GM12878 (cell line): Measurements from ENCODE around the gene TTI1. TPM values are rescaled to one million over a fixed set of nuclear protein-coding genes. Genes with fewer than 3 reads are reported as not detected.

Experiments used
- ATAC-seq: fragments of 200-7000 bp; cut with Tn5 transposase; 3 replicates; pipeline ENCODE4 v1.9.1; 2020; ENCODE audit warnings: mild to moderate bottlenecking, moderate library complexity
- BruUV-seq: library from RNA; stranded (reverse); fragments of 400-500 nt; replicated peaks from 2 replicates; lab custom pipeline; 2021; lab: Mats Ljungman, UMichigan
- CTCF ChIA-PET: fragments of 300-600 bp; sonication (Branson Sonifier 250); formaldehyde crosslinking; extraction: SDS; loops from one replicate; lab custom pipeline; 2021; ENCODE audit warnings: inconsistent platforms; lab: Yijun Ruan, JAX
- POLR2A ChIA-PET: fragments of 350-600 bp; formaldehyde crosslinking; extraction: SDS; loops from one replicate; lab custom pipeline; 2021; ENCODE audit warnings: inconsistent platforms; lab: Charles Lee
- RAD21 ChIA-PET: fragments of 300-600 bp; sonication (Branson Sonifier 250); formaldehyde crosslinking; loops from one replicate; lab custom pipeline; 2023; ENCODE audit warnings: antibody characterized with exemption; ENCODE audit not compliant: unreplicated experiment; lab: Charles Lee
- SMC1A ChIA-PET: fragments of 300-600 bp; sonication (Branson Sonifier 250); formaldehyde crosslinking; loops from one replicate; lab custom pipeline; 2023; ENCODE audit not compliant: unreplicated experiment, uncharacterized antibody; lab: Charles Lee
- DNase-seq: peaks from one replicate; pipeline ENCODE4 v3.0.0-alpha.2; 2011; ENCODE audit warnings: low read depth, low spot score
- FAIRE-seq: peaks from 3 replicates; lab custom pipeline; 2011; peaks lifted over from hg19 to GRCh38; lab: Jason Lieb, UNC
- H2AFZ ChIP-seq: 2 replicates; pipeline ENCODE4 v1.6.0; 2011; ENCODE audit warnings: low read depth, low read length, control low read depth; ENCODE audit not compliant: control insufficient read depth
- H3K27ac ChIP-seq: 2 replicates; pipeline ENCODE4 v1.5.1; 2011; ENCODE audit warnings: control low read depth; ENCODE audit not compliant: control insufficient read depth, insufficient read depth
- H3K27me3 ChIP-seq, 2 experiments: replicated peaks in 1 of 2; 2 replicates each; pipeline versions ENCODE4 v1.6.0 to v1.6.1; 2011; ENCODE audit warnings: low read length in 1 of 2; ENCODE audit not compliant: control insufficient read depth in 2 of 2, insufficient read depth in 2 of 2
- H3K36me3 ChIP-seq, 2 experiments: 2 replicates each; pipeline ENCODE4 v1.5.1; 2011; ENCODE audit warnings: low read length in 1 of 2; ENCODE audit not compliant: control insufficient read depth in 2 of 2, insufficient read depth in 2 of 2
- H3K4me1 ChIP-seq: 2 replicates; pipeline ENCODE4 v1.6.1; 2011; ENCODE audit warnings: mild to moderate bottlenecking, low read length, moderate library complexity, mixed read lengths; ENCODE audit not compliant: control insufficient read depth, insufficient read depth
- H3K4me2 ChIP-seq: 2 replicates; pipeline ENCODE4 v1.6.0; 2011; ENCODE audit warnings: control low read depth; ENCODE audit not compliant: control insufficient read depth, insufficient read depth
- H3K4me3 ChIP-seq: fragments of 200-600 bp; sonication (generic); 2 replicates; pipeline ENCODE4 v1.5.1; 2016
- H3K79me2 ChIP-seq: 2 replicates; pipeline ENCODE4 v1.6.0; 2011; ENCODE audit warnings: low read length; ENCODE audit not compliant: control insufficient read depth, insufficient read depth
- H3K9ac ChIP-seq: 2 replicates; pipeline ENCODE4 v1.8.0; 2011; ENCODE audit warnings: low read length, control low read depth, mixed read lengths; ENCODE audit not compliant: control insufficient read depth, insufficient read depth
- H3K9me3 ChIP-seq: replicated peaks from 3 replicates; pipeline ENCODE4 v1.5.1; 2011; ENCODE audit warnings: mild to moderate bottlenecking, low read length; ENCODE audit not compliant: control insufficient read depth, insufficient read depth
- H4K20me1 ChIP-seq: 2 replicates; pipeline ENCODE4 v1.6.0; 2011; ENCODE audit not compliant: control insufficient read depth, insufficient read depth
- CBX5 ChIP-seq: sonication (generic); IDR thresholded peaks from 2 replicates; pipeline ENCODE4 v1.6.1; 2016; ENCODE audit warnings: low read depth, moderate library complexity, mild to moderate bottlenecking, inconsistent platforms
- CHD1 ChIP-seq: IDR thresholded peaks from 2 replicates; pipeline ENCODE4 v1.6.1; 2012; ENCODE audit warnings: low read depth, low read length, improper control_type of control experiment
- EZH2 ChIP-seq: IDR thresholded peaks from 2 replicates; pipeline ENCODE4 v1.6.1; 2012; ENCODE audit warnings: low read depth, mild to moderate bottlenecking, control low read depth, inconsistent platforms, low read length, borderline replicate concordance; ENCODE audit not compliant: control insufficient read depth
- KAT2A ChIP-seq: conservative IDR thresholded peaks from 2 replicates; pipeline ENCODE4 v1.6.1; 2011; ENCODE audit warnings: low read depth, low read length; ENCODE audit not compliant: control insufficient read depth
- KLF5 ChIP-seq: fragments of 450-650 bp; IDR thresholded peaks from 2 replicates; pipeline ENCODE4 v1.6.1; 2014; ENCODE audit warnings: mild to moderate bottlenecking; ENCODE audit not compliant: partially characterized antibody
- PML ChIP-seq: IDR thresholded peaks from 2 replicates; pipeline ENCODE4 v1.6.1; 2012; ENCODE audit warnings: low read length, inconsistent platforms
- POU2F2 ChIP-seq: IDR thresholded peaks from 3 replicates; pipeline ENCODE4 v1.6.1; 2011; ENCODE audit warnings: low read depth, mild to moderate bottlenecking, low read length, borderline replicate concordance
- RAD51 ChIP-seq: fragments of 450-650 bp; IDR thresholded peaks from 2 replicates; pipeline ENCODE4 v1.6.1; 2016; ENCODE audit warnings: moderate library complexity, mild to moderate bottlenecking, inconsistent platforms
- RBBP5 ChIP-seq: fragments of 200-600 bp; sonication (generic); conservative IDR thresholded peaks from 2 replicates; pipeline ENCODE4 v1.6.1; 2016
- RCOR1 ChIP-seq: conservative IDR thresholded peaks from 2 replicates; pipeline ENCODE4 v1.6.1; 2012; ENCODE audit warnings: low read depth, low read length, improper control_type of control experiment
- TCF3 ChIP-seq: IDR thresholded peaks from 2 replicates; pipeline ENCODE4 v1.6.1; 2012; ENCODE audit warnings: low read depth, mild to moderate bottlenecking, low read length, borderline replicate concordance; ENCODE audit not compliant: insufficient read depth
- ZBED1 ChIP-seq: IDR thresholded peaks from 2 replicates; pipeline ENCODE4 v1.6.1; 2016; ENCODE audit warnings: borderline replicate concordance
- WGBS: methylation state at CpG from one replicate; pipeline ENCODE4 v1.1.6; 2016; ENCODE audit warnings: low lambda C conversion rate; ENCODE audit not compliant: insufficient replicate concordance, insufficient coverage; ENCODE audit errors: missing lambda C conversion rate; 5-methylcytosine and 5-hydroxymethylcytosine counted together
- in situ Hi-C: fragments of 300-500 bp; cut with MboI; formaldehyde crosslinking; loops from 9 replicates; pipeline ENCODE4 v1.14.3; 2018; ENCODE audit warnings: mixed read lengths
- intact Hi-C: fragments of 100-400 bp; cut with micrococcal nuclease; formaldehyde crosslinking; loops from one replicate; pipeline ENCODE4 v1.14.2; 2022; ENCODE audit not compliant: unreplicated experiment
- polyA plus RNA-seq, 11 experiments: library from polyadenylated mRNA; depleted of rRNA in 4 of 11; unstranded in 6 of 11; stranded (reverse) in 5 of 11; fragments of >200 nt; fragmentation: Nextera tagmentation in 4 of 11; fragmentation: Illumina TruSeq in 1 of 11; extraction: Ambion mirVana in 4 of 11; extraction: Trizol in 1 of 11; gene quantifications; 1 replicate in 1 of 11; 2 replicates in 10 of 11; pipeline versions ENCODE4 v1.2.1 to v1.2.3, GENCODE V29; 2011 to 2016; ENCODE audit warnings: inconsistent platforms in 2 of 11, missing spikeins in 2 of 11, low read depth in 1 of 11
- total RNA-seq, 4 experiments: library from RNA; depleted of rRNA in 3 of 4; stranded (reverse); fragments of >200 nt in 3 of 4; fragmentation: Illumina TruSeq in 1 of 4; extraction: Trizol in 1 of 4; gene quantifications; 2 replicates each; pipeline versions ENCODE4 v1.2.1 to v1.2.3, GENCODE V29; 2013 to 2021
- TF ChIP-seq, protein P1 (sequence below): IDR thresholded peaks from 2 replicates; pipeline ENCODE4 v1.6.1; 2012; ENCODE audit warnings: improper control_type of control experiment, low read depth, low read length; ENCODE audit not compliant: insufficient replicate concordance

The TTI1 gene
- total and polyA plus RNA-seq, 10 of the 15 experiments (the other 5 are each of a cell fraction or from before 2014, with no cell fraction given), result 5.3 to 44.6 (median 24.9) TPM

DNA sequence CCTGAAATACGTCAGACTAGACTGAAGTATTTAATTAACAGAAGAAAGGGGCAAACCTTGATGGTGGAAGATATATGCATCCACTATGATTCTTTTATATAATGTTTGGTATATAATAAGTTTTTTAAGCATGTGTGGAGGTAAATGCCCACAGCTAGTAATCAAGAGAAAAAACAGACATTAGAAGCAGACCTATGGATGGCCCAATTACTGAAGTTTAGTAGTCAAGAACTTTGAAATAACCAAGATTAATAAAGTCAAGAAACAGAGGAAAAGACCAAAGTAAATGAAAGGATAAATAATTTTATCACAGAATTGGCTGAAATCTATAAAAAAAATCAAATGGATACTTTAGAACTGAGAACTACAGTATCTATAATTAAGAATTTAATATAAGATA, 15.3 kb downstream of the TTI1 start:
- Histone ChIP-seq H4K20me1 (no peaks in the 10 kb centered on the region), H3K36me3 (peaks cover 6 to 7% of the 10 kb centered on the region in 2 experiments), H3K79me2 (peaks cover 7% of the 10 kb centered on the region)
- BruUV-seq, result no TSS peak
- in situ Hi-C loops, result no loop called here
- intact Hi-C loops, result no loop called here
- ATAC-seq, result no peak
- TF ChIP-seq CBX5 (peak; percentile 42; the same call in 1 of the 2 replicates), TCF3 (no peak)
- TF ChIP-seq, all 136 proteins: peak for 1
- H3K4me3 ChIP-seq, result no peak overlapping the region
- no peak overlapping the region for H3K27ac ChIP-seq
- H3K4me1 ChIP-seq, result no peaks in the 10 kb centered on the region
- ChIA-PET POLR2A (interaction anchor here (0.8 kb wide), 1 partner anchor 19 kb away, joined by 3 read pairs; no protein-coding TSS in a partner anchor), CTCF (interaction anchor here (0.7 to 0.9 kb wide), 2 partner anchors 11 to 23 kb away, joined by 3 read pairs; no protein-coding TSS in a partner anchor), RAD21 (no interaction called here), SMC1A (interaction anchor here (2.6 kb wide), 1 partner anchor 10 kb away, joined by 8 read pairs; no protein-coding TSS in a partner anchor)
- no peaks in the 10 kb centered on the region for H3K27me3 ChIP-seq
- peaks cover 9% of the 10 kb centered on the region; the same call in 2 of the 3 replicates for H3K9me3 ChIP-seq
- H3K9ac ChIP-seq, result no peak overlapping the region
- no peak overlapping the region for H3K4me2 ChIP-seq
- 42% methylated on average over 1 of the region's 1 CpG for WGBS
- no peak for DNase-seq
- H2AFZ ChIP-seq, result no peak overlapping the region
- FAIRE-seq, result no peak

DNA sequence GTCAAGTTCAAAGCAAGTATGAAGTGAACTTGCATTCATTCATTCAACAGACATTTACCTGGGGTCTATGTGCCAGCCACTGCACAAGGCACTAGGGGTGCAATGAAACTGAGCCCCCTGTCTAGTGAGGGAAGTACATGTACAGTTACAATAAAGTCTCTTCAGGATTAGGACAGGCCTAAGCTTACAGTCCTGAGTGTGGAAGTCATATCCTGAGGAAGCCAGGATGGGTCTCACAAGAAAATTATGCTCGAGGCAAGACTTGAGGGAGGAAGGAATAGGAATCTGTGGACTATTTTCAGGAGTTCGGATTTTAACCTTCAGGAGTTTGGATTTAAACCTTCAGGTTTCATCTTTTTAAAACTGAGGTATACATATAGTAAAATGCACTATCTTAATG, 19.4 kb downstream of the TTI1 start:
- in situ Hi-C loops (no loop called here), intact Hi-C loops (no loop called here)
- H3K79me2 ChIP-seq, result no peaks in the 10 kb centered on the region; the same call in none of the 2 replicates
- H3K9me3 ChIP-seq, result peaks cover 9% of the 10 kb centered on the region; the same call in 2 of the 3 replicates
- DNase-seq, result no peak
- no peak overlapping the region for H3K4me2 ChIP-seq
- H3K27ac ChIP-seq, result no peak overlapping the region
- WGBS, result 94% methylated on average over 2 of the region's 2 CpGs
- SMC1A ChIA-PET, result no interaction called here
- no peaks in the 10 kb centered on the region for H4K20me1 ChIP-seq
- peaks cover 10 to 18% of the 10 kb centered on the region in 2 experiments for H3K36me3 ChIP-seq
- H3K4me1 ChIP-seq, result no peaks in the 10 kb centered on the region
- no peaks in the 10 kb centered on the region for H3K27me3 ChIP-seq
- H3K9ac ChIP-seq, result no peak overlapping the region
- no peak overlapping the region for H3K4me3 ChIP-seq
- FAIRE-seq, result no peak
- BruUV-seq, result no TSS peak
- RAD21 ChIA-PET, result no interaction called here
- POLR2A ChIA-PET, result no interaction called here
- H2AFZ ChIP-seq, result no peak overlapping the region
- CTCF ChIA-PET, result interaction anchor here (0.6 kb wide), 1 partner anchor 219 kb away, joined by 5 read pairs; no protein-coding TSS in a partner anchor
- no peak for ATAC-seq
- TF ChIP-seq RAD51 (no peak), RBBP5 (no peak), EZH2 (no peak), POU2F2 (no peak), CHD1 (no peak), KLF5 (no peak), KAT2A (no peak), RCOR1 (no peak), PML (no peak), ZBED1 (no peak)
- TF ChIP-seq, protein P1, sequence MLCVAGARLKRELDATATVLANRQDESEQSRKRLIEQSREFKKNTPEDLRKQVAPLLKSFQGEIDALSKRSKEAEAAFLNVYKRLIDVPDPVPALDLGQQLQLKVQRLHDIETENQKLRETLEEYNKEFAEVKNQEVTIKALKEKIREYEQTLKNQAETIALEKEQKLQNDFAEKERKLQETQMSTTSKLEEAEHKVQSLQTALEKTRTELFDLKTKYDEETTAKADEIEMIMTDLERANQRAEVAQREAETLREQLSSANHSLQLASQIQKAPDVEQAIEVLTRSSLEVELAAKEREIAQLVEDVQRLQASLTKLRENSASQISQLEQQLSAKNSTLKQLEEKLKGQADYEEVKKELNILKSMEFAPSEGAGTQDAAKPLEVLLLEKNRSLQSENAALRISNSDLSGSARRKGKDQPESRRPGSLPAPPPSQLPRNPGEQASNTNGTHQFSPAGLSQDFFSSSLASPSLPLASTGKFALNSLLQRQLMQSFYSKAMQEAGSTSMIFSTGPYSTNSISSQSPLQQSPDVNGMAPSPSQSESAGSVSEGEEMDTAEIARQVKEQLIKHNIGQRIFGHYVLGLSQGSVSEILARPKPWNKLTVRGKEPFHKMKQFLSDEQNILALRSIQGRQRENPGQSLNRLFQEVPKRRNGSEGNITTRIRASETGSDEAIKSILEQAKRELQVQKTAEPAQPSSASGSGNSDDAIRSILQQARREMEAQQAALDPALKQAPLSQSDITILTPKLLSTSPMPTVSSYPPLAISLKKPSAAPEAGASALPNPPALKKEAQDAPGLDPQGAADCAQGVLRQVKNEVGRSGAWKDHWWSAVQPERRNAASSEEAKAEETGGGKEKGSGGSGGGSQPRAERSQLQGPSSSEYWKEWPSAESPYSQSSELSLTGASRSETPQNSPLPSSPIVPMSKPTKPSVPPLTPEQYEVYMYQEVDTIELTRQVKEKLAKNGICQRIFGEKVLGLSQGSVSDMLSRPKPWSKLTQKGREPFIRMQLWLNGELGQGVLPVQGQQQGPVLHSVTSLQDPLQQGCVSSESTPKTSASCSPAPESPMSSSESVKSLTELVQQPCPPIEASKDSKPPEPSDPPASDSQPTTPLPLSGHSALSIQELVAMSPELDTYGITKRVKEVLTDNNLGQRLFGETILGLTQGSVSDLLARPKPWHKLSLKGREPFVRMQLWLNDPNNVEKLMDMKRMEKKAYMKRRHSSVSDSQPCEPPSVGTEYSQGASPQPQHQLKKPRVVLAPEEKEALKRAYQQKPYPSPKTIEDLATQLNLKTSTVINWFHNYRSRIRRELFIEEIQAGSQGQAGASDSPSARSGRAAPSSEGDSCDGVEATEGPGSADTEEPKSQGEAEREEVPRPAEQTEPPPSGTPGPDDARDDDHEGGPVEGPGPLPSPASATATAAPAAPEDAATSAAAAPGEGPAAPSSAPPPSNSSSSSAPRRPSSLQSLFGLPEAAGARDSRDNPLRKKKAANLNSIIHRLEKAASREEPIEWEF, result no peak
